EH (cell line): ENCODE measurements around the gene ATP7B.
A peak's percentile ranks its signal among the peaks of the same experiment; 100 is the strongest.
"Not testable (repeated sequence)": the region's sequence is repeated elsewhere in the genome, so short reads cannot be mapped to it uniquely, and the experiment has no call there.

Experiments
- DNase-seq: peaks from one replicate; pipeline ENCODE4 v3.0.0-alpha.2; 2015; ENCODE audit warnings: low read depth

Gene ATP7B

GRCh38 chr13:52010890-52011631 lies at the start of gene ATP7B:
Gene ATP7B (minus strand): TSS chr13:52011450. CDS start chr13:52011337, 113 bp downstream.
- peak; percentile 19 for DNase-seq

GRCh38 chr13:52053460-52053859 lies 42.2 kb upstream of the ATP7B start:
- peak; percentile 16 for DNase-seq

GRCh38 chr13:52051400-52051799 lies 40.1 kb upstream of the ATP7B start:
- no peak for DNase-seq

GRCh38 chr13:52048516-52048915 lies 37.3 kb upstream of the ATP7B start:
- DNase-seq, result peak; percentile 7

DNA sequence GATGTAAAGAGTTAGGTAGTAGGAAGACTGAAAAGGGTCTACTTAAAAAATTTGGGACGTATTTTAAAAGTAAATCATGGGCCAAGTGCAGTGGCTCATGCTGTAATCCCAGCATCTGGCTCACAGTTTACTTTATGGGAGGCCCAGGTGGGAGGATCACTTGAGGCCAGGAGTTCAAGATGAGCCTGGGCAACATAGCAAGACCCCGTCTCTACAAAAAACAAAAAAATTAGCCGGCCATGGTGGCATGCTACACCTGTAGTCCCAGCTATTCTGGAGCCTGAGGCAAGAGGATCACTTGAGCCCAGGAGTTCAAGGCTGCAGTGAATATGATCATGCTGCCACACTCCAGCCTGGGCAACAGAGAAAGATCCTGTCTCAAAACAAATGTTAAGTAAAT lies 36.2 kb upstream of the ATP7B start:
- no peak for DNase-seq

- no peak for DNase-seq
These were observed 32.4 kb upstream of the ATP7B start for GRCh38 chr13:52043675-52044074.

DNA sequence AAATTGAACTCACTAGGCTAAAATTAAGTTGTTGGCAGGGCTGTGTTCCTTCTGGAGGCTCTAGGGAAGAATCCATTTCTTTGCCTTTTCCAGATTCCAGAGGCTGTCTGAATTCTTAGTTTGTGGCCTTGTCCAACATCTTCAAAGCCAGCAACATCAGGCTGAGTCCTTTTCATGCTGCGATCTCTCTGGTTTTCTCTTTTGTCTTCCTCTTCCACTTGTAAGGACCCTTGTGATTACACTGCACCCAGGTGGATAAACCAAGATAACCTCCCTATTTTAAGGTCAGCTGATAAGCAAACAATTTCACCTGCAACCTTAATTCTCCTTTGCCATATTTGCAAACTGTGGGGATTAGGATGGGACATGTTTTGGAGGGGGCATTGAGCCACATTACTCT lies 24.8 kb upstream of the ATP7B start:
- DNase-seq, result no peak

GRCh38 chr13:52034616-52035226 lies 23.5 kb upstream of the ATP7B start:
- DNase-seq, result peak; percentile 20

DNA sequence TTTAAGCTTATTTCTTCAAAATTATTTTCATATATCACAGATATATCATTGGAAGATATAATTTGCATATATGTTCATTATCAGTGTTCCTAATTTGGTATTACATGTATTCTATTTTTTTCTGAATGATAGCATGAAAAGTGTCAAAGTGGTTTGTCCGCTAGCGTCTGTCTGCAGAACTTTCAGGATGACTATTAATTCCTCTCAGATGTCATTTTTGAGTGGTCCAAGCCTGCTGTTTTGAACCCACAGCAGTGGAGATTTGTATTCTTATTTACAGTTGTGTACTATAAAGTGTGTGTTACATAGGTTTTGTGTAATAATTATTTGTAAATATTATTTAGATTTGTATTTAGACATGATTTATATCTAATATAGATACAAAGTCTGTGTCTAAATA lies 21.8 kb upstream of the ATP7B start:
- no peak for DNase-seq

DNA sequence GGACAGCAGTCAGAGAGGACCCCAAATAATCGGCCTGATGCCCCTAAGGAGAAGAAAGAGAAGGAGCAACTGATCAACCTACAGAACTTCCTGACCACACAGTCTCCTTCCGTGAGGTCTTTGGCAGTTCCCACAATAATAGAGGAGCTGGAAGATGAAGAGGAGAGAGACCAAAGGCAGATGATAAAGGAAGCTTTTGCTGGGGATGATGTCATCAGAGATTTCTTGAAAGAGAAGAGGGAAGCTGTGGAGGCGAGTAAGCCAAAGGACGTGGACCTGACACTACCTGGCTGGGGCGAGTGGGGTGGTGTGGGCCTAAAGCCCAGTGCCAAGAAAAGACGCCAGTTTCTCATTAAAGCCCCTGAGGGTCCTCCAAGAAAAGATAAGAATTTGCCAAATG lies 19.2 kb upstream of the ATP7B start:
- not testable (repeated sequence) for DNase-seq

DNA sequence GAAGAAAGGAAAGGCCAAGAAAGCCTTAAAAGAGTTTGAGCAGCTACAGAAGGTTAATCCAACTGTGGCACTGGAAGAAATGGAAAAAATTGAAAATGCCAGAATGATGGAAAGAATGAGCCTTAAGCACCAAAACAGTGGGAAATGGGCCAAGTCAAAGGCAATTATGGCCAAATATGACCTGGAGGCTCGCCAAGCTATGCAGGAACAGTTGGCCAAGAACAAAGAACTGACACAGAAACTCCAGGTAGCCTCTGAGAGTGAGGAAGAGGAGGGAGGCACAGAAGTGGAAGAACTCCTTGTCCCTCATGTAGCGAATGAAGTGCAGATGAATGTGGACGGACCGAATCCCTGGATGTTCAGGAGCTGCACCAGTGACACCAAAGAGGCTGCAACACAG lies 18.3 kb upstream of the ATP7B start:
- DNase-seq, result no peak

GRCh38 chr13:52027832-52028231 lies 16.6 kb upstream of the ATP7B start:
- no peak for DNase-seq

- no peak for DNase-seq
These were observed 15.0 kb upstream of the ATP7B start for GRCh38 chr13:52026246-52026626.

- DNase-seq, result no peak
These were observed 14.4 kb upstream of the ATP7B start for GRCh38 chr13:52025475-52026245.

DNA sequence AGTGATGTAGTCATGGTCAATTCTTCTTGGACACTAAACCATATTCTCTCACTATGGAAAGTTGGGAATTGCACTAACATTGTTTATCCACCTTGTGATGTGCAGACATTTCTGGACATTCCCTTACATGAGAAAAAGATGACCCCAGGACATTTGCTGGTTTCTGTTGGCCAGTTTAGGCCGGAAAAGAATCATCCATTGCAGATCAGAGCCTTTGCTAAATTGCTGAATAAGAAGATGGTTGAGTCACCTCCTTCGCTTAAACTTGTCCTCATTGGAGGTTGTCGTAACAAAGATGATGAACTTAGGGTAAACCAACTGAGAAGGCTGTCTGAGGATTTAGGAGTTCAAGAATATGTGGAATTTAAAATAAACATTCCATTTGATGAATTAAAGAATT lies 13.2 kb upstream of the ATP7B start, which contains the start of gene UTP14C:
UTP14C (plus strand) TSS at position 211 of the 400 bp plus-strand sequence. CDS start 4,114 bp downstream, outside the sequence.
- peak; percentile 6 for DNase-seq

GRCh38 chr13:52022356-52022755 lies 11.1 kb upstream of the ATP7B start:
- DNase-seq, result no peak

- DNase-seq, result no peak
These were observed 8.9 kb upstream of the ATP7B start for GRCh38 chr13:52020191-52020590.

GRCh38 chr13:52016296-52016695 lies 5.0 kb upstream of the ATP7B start:
- no peak for DNase-seq

DNA sequence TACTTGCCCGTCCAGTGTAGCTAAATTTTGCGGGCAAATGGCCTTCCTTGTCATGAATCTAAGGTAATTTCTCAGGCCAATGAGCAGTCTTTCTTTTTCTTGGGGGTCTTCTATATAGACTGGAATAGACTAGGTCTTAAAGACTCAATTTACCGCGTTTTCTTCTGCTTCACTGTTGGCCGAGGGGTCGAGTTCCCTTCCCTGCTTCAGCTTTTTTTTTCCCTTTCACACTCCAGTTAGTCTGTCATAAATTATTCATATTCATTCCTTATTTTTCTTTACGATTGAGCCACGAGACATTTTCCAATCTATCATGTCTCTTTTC lies 1.2 kb upstream of the ATP7B start:
- DNase-seq, result no peak

- DNase-seq, result peak; percentile 98
These were observed 622 bp upstream of the ATP7B start, which contains the start of gene ALG11 for GRCh38 chr13:52011632-52012511. Gene ALG11 (plus strand): TSS chr13:52012398. CDS start chr13:52012419, 21 bp downstream.

DNA sequence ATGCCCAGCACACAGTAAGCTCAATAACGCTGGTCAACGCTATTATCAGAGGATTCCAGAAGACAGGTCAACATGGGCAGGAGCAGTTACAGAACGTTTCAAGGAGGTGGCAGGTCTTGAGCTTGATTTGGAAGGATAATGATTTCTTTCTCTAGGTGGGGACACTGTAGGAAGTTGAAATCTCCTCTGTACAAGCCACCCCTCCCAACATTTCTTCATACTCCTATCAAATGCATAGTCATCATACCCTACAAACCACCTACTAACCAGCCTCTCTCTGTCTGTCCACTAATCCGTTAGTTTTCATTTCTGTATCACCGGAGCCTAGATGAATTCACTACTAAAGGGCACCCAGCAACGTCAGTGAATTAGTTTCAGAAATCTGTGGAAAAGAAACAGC lies 1.3 kb downstream of the ATP7B start:
- DNase-seq, result no peak
